Measurements from ENCODE around the gene KRTAP5-4. TPM values are rescaled to one million over a fixed set of nuclear protein-coding genes. Genes with fewer than 3 reads are reported as not detected.
"Not testable (repeated sequence)": the region's sequence is repeated elsewhere in the genome, so short reads cannot be mapped to it uniquely, and the experiment has no call there.

KRTAP5-4 gene
- total RNA-seq, 1 donor from 2014 or later, result 0.79 TPM

DNA sequence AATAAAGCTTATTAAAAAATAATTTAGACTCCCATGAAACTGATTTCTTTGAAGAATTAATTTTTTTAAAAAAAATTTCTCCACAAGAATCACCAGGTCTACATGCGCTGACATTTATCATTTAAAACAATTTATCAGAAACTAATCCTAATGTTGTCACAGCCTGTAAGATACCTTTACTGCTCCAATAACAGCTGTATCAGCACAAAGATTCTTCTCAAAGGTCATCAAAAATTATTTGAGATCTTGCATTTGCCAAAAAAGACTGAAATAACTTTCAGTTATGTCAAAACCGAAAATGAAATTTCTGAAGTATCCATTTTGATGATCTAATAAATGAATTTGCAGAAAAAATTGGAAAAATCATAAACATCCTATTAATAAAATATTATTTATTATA lies 15.7 kb upstream of the KRTAP5-4 start:
- no peak for DNase-seq

DNA sequence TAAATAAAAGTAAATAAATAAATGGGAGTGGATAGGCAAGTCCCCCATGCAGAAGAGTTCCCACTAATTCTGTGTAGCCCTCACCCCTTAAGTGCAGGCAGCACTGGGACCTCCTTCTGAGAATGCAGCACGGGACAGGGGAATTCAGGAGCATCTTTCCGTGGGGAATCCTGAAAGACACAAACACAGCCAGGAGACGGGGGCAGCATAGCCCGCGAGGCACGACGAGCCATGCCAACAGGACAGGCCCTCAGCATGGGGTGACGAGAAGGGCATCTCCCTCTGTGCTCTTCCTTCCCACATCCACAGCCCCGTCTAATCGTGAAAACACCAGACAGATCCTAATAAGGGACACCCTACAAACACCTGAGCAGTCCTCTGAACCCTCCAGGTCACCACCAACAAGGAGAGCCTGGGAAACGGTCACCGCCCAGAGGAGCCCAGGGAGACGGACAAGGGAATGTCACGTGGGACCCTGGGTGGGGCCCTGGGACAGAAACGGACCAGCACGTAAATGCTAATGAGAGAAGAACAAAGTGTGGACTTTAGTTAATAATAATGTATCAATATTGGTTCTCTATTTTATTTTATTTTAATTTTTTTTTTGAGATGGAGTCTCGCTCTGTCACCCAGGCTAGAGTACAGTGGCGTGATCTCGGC lies 14.5 kb upstream of the KRTAP5-4 start:
- DNase-seq, result no peak

DNA sequence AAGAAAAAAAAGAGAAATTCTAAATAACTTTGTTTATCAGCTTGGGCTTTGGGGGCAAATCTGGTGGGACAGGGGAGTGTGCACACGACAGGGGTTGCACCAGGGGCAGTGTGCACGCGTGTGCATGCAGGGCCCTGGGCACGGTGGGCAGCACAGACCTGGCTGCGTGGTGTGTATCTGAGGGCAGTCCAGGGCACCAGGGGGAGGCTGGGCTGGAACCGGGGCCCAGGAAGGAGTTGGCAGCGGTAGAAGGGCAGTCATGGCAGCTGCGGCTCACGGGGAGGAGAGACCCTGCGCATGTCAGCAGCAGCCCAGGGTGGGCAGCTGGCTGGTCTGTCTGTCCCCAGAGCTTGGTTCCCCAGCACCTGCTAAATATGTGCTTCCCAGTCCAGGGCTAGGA lies 11.9 kb upstream of the KRTAP5-4 start:
- no peak for DNase-seq

DNA sequence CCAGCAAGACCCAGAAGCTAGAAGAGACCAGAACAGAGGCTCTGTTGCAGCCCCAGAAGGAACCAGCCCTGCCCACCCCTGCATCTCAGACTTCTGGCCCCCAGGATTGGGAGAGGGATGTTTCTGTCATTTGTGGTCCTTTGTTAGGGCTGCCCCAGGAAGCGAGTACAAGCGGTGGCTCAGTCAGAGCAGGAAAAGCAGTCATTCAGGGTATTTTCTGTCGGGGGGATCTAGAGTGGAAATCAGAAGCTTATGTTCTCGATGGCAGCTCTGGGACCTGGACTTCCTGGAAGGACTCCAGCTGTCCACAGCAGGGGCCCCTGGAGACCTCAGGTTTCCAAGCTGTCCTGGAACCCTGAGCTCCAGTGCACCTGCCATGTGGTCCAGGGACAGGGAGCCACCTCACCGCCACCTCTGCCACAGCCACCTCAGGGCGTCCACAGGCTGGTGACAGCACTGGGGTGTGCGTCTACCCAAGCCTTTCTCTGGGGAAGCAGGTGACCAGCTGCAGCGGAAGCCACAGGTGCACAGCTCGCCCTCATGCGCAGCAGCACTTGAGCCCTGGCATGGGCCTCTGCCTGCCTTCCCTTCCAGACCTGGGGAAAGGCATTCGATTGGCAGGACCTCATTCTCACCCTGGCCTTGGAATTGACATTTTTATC lies 10.2 kb upstream of the KRTAP5-4 start:
- no peak for DNase-seq

DNA sequence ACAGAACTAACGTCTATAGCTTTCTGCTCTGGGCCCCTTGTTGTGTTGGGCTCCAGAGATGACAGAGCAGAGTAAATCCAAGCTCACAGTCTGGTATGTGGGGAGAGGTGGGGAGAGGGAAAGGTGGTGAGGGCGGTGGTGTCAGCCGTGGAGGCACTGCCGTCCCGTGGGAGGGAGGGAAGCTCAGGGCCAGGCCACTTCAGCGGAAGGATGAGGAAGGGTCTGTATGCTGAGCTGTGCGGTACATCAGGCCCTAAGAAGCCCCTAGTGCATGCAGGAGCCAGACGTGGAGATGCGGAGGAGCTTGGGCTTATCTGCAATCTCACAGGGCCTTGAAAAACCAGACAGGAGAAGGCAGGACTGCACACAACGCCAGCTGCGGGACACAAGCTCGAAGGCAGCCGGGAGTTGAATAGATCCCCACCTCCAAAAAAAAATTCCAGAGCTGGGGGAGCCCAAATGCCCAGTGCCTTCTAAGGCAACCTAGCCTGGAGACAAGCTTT lies 9.2 kb upstream of the KRTAP5-4 start:
- no peak for DNase-seq

DNA sequence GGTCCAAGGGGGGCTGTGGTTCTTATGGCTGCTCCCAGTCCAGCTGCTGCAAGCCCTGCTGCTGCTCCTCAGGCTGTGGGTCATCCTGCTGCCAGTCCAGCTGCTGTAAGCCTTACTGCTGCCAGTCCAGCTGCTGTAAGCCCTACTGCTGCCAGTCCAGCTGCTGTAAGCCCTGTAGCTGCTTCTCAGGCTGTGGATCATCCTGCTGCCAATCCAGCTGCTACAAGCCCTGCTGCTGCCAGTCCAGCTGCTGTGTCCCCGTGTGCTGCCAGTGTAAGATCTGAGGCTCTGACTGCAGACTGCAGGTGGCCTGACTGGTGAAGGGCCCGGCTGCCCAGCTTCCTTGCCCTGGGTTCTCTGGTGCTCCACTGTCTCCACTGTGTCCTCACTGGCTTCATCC lies 8.3 kb upstream of the KRTAP5-4 start:
- no peak for DNase-seq

DNA sequence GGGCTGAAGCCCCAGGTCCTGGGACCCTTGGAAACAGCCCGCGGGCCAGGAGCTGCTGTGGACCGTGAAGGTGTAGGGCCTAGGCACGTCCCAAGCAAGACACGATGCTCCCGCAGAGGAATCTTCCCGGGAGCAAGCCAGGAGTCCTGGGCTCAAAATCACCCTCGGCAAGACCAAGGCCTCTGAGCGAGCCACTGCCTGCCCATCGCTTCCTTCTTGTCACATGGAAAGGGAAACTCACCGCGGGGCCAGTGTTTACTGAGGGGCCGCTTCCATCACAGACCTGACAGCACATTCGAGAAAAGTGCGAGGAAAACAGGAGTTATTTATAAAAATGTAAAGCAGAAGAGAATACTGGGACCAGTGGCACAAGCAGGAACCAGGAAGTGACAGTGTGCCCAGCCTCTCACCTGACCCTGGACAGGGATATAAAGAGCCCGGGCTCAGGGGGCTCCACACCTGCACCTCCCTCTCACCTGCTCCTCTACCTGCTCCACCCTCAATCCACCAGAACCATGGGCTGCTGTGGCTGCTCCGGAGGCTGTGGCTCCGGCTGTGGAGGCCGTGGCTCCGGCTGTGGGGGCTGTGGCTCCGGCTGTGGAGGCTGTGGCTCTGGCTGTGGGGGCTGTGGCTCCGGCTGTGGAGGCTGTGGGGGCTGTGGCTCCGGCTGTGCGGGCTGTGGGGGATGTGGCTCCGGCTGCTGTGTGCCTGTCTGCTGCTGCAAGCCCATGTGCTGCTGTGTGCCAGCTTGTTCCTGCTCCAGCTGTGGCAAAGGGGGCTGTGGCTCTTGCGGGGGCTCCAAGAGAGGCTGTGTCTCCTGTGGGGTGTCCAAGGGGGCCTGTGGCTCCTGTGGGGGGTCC lies 7.6 kb upstream of the KRTAP5-4 start, which contains the start of gene KRTAP5-5:
Gene KRTAP5-5, plus strand, starts transcription at position 450 of the 860 bp plus-strand sequence. Its CDS starts 66 bp downstream, at position 516.
- DNase-seq, result no peak

DNA sequence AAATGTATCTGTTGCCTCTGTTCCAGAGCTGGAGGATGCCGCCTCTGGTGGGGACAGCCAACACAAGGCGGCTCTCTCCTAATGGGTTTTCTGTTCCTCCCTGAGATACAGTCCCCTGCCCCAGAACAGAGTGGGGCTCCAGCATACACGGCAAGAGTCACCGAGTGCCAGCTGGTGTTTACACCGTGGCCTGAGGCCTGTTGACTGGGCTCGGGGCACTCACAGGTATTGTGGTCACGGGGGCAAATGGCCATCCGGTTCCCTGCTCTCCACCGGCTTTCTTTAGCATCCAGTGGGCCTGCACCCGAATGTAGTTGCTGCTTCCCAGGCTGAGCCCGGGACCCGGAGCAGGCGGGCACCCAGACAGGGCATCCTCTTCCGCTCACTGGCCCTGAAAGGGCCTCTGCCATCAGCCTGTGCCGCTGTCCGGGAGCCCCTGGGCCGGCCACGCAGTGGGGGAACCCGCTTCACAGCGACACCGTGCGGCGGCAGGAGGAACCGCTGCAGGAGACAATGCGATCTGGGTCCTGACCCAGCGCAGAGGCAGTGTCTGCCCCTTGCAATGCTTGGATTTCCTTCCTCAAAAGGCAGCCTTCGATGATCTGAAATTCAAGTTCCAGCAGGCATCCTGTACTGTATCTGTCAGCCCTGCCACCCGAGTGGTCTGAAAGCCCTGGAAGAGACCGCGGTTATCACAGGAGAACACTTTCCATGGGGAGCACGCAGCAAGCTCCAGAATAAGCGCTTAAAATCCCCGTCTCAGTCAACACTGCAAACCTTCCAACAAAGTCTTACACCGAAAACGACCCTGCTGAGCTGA lies 6.8 kb upstream of the KRTAP5-4 start:
- no peak for DNase-seq

DNA sequence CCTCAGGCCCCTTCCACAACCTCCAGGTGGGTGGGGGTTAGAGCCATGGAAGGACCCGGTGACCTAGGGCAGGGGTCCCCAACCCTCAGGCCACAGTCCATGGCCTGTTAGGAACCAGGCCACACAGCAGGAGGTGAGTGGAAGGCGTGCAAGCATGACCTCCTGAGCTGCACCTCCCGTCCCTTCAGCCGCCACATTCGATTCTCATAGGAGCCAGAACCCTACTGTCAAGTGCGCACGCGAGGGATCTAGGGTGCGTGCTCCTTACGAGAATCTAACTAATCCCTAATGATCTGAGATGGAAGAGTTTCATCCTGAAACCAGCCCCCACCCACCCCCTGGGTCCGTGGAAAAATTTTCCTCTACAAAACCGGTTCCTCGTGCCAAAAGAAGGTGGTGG lies 3.6 kb upstream of the KRTAP5-4 start:
- no peak for DNase-seq

DNA sequence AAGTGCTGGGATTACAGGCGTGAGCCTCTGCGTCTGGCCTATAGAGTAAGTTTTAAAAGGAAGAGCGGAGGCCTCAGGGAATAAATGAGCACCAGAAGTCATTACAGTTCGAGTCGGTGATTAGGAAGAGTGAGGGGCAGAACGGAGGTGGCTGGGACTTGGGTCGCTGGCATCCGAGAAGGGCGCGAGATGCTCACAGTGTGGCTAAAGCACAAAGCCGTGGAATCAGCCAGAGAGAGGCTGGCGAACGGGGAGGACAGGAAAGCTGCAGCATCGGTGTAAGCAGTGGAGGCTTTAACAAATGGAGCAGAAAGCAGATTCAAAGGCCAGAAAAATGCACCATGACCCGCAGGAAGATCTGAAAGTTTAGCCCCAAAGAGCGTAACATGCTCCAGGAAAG lies 2.7 kb upstream of the KRTAP5-4 start:
- DNase-seq, result no peak

DNA sequence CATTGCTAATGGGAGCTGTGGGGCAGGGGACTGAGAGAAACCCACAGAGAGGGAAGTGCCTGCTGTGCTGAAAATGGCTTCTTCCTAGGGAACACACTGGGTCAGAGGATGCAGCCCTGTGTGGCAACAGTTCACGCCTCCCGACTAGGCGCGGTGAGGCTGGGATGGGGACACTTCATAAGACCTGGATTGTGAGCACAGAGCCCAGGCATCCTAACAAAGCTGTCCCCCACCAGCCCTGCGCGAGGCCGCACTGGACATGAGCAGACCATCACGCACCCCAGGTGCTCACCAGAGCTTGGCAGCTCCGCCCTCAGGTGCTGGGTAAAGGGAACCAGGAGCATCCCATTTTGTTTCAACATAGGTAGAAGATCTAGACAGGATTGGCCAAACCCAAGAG lies 1.8 kb upstream of the KRTAP5-4 start:
- no peak for DNase-seq

DNA sequence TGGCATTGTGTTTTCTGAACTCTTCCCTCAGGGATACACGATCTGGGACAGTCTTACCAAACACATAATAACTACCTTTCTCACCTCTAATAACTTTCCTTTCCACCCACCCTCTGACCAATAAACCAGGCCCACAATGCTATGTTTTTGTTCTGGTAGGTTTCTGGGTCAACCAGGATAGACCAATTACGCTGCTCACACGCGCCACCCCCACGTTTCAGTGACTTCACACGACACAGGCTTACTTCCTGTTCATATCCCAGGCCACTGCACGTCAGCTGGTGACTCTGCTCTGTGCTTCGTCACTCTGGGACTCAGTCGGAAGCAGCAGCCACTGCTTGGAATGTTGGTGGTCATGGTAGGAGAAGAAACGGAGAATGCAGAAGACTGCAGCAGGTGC lies 2.5 kb downstream of the KRTAP5-4 start:
- no peak for DNase-seq

DNA sequence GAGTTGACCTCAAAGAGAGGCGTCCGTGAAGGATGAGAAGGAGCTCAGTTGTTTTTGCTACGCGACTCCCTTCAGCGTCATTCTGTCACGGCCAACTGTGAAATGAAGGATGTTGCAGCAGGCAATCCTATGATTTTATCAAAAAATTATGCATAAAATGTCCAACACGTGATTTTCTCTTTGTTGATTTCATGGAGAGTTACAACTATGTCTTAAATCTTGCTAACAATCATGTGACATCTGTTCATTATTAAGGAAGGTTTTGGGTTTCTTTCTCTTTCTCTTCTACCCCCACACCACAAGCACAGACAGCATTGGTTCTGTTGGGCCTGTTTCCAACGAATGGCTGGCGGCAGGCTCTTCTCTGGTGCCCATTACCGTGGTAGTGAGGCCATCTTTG lies 3.7 kb downstream of the KRTAP5-4 start:
- peak; percentile 71 for DNase-seq

DNA sequence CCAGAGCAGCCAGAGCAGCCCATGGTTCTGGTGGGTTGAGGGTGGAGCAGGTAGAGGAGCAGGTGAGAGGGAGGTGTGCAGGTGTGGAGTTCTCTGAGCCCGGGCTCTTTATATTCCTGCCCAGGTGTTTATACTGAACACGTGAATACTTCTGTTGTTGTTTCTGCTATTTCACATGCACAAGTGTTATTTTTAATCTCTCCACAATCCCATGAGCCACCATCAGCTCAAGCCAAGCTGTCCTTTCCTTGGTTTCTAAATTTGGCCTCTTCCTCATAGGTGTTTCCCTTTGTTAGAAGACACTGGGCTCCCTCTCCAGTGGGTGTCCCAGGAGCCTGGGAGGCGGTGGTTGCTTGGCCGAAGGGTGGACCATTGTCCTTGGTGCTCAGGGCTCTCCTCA lies 13.6 kb downstream of the KRTAP5-4 start, which contains the start of gene KRTAP5-3:
Gene KRTAP5-3, minus strand, starts transcription at position 101 of the 400 bp plus-strand sequence. Its CDS starts 78 bp downstream, at position 23.
- no peak for DNase-seq

DNA sequence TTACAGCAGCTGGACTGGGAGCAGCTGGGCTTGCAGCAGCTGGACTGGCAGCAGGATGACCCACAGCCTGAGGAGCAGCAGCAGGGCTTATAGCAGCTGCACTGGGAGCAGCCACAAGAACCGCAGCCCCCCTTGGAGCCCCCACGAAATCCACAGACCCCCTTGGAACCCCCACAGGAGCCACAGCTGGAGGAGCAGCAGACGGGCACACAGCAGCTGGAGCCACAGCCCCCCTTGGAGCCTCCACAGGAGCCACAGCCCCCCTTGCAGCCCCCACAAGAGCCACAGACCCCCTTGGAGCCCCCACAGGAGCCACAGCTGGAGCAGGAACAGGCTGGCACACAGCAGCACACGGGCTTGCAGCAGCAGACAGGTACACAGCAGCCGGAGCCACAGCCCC lies 14.0 kb downstream of the KRTAP5-4 start:
- not testable (repeated sequence) for DNase-seq

DNA sequence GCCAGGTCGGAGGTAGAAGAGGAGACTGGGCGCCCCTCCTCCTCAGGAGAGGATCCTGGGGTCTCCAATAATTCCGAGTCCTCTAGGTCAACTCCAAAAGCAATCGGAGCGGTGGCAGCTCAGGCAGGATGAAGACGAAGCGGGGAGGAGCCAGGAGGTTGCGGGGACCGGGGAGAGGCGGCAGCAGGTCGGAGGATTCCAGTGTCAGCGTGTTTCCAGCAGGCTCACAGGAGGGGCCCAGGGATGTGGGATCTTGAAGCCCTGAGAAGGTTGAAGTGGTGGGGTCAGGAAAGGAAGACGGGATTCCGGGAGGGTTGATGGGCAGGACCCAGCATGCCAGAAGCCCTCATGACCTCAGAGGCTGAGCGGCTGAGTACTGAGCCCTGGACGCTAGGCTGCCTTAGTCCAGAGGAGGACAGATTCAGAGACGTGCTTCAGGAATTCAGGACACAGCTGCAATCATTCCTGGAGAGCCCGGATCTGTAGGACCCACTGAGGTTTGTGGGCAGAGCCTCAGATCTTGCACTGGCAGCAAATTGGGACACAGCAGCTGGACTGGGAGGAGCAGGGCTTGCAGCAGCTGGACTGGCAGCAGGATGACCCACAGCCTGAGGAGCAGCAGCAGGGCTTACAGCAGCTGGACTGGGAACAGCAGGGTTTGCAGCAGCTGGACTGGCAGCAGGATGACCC lies 14.6 kb downstream of the KRTAP5-4 start:
- DNase-seq, result not testable (repeated sequence)

DNA sequence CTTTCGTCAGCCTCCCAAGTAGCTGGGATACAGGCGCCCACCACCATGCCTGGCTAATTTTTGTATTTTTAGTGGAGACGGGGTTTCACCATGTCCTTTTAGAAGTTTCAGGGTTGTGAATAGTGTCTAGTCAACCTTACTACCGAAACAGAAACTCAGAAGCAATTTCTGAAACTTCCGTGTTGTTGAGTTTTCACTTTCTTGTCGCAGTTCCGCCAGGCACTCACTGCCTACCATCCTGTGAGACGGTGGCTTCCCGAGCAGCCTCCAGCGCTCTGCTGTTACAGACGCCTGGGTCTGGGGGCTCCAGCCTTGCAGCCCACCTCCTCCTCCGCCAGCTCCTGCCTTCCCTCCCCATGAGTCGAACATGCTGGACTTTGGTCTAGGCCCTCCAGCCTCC lies 16.0 kb downstream of the KRTAP5-4 start:
- not testable (repeated sequence) for DNase-seq

DNA sequence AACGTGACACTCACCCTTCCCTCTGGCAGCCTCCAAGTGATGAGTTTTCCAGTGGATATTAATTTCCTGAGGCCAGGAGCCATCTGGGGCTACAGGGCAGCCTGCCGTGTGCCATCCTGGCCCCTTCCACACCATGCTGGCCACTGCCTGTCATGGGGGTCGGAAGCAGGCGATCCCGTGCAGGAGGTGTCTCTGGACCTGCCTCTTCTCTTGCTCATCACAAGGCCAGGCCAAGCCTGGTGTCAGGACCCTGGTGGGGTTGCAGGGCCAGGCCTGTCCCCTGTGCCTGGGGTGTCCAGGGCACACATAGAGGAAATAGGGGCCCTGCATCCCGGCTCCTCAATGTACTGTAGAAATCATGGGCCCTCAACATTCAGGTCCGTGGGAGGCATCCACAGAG lies 17.2 kb downstream of the KRTAP5-4 start:
- DNase-seq, result no peak

DNA sequence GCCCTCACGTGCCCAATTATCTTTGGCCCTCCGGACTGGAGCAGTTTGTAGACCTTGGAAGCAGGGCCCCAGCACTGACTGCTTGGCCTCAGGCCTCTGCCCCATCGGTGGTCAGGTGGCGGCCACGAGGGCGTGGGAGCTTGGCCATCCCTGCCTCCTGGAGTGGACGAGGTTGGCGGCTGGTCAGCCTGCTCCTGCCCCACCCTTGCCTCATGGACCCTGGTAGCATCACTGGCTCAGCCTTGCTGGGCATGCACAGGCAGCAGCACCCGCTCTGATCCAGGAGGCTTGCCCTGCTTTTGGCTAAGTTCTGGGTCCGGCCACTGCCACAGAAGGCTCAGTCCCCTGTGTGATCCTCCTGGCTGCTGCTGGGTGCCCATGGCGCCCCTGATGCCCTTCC lies 17.8 kb downstream of the KRTAP5-4 start:
- DNase-seq, result no peak

DNA sequence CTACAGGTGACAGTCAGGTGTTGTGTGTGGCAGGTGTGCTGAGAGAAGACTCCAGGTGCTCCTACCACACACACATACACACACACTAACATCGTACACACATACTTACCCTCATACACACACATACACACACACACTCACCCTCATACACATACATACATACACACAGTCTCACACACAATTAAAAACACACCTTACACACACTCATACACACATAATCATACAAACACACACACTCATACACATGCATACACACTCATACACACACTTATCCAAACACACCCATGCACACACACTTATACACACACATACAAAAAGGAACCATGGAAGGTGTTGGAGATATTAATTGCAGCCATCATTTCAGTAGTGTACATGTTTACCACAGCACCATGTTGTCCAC lies 18.3 kb downstream of the KRTAP5-4 start:
- DNase-seq, result no peak

DNA sequence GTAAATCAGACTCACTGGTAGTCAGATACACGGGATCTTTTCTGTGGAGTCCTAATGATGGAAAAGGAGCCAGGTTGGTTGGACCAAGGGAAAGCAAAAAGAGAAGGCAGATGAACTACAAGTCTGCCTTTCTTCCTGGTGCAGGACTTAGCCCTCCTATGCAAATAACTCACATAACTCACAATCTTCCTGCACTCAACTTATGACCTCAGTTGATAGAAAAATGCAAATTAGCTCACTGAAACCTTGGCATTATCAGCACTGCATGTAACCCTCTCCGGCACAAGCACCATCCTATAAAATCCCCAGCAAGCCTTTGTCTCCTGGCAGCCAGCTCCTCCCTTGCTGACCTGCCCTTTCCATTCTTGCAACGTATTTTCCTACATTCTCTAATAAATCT lies 20.3 kb downstream of the KRTAP5-4 start:
- DNase-seq, result not testable (repeated sequence)

Measured in skin of body (tissue), 2 donors.